H9 (cell line): ENCODE data around the gene SETBP1. TPM values are rescaled to one million over a fixed set of nuclear protein-coding genes. Genes with fewer than 3 reads are reported as not detected.

Experiments used
- DNase-seq: peaks from one replicate; pipeline ENCODE4 v3.0.0-alpha.2; 2017
- H2AFZ ChIP-seq: one replicate; pipeline ENCODE4 v1.6.1; 2013; ENCODE audit warnings: mild to moderate bottlenecking, low read length, control low read depth, moderate library complexity
- H2AK5ac ChIP-seq: 2 replicates; pipeline ENCODE4 v1.6.1; 2013; ENCODE audit warnings: low read length, control low read depth, mixed read lengths; ENCODE audit not compliant: insufficient read length
- H2BK120ac ChIP-seq: one replicate; pipeline ENCODE4 v1.6.1; 2013; ENCODE audit warnings: low read depth, mild to moderate bottlenecking, low read length, control low read depth, inconsistent platforms; ENCODE audit not compliant: poor library complexity, severe bottlenecking
- H2BK12ac ChIP-seq: 2 replicates; pipeline ENCODE4 v1.6.1; 2013; ENCODE audit warnings: low read length, control low read depth, mixed read lengths, low read depth; ENCODE audit not compliant: insufficient read length
- H2BK15ac ChIP-seq: 2 replicates; pipeline ENCODE4 v1.6.1; 2013; ENCODE audit warnings: low read depth, low read length, control low read depth
- H2BK20ac ChIP-seq: one replicate; pipeline ENCODE4 v1.6.1; 2013; ENCODE audit warnings: low read depth, mild to moderate bottlenecking, low read length, control low read depth, inconsistent platforms; ENCODE audit not compliant: poor library complexity, severe bottlenecking
- H2BK5ac ChIP-seq: 2 replicates; pipeline ENCODE4 v1.6.1; 2013; ENCODE audit warnings: low read length, control low read depth, mixed read lengths; ENCODE audit not compliant: insufficient read length
- H3K14ac ChIP-seq: 2 replicates; pipeline ENCODE4 v1.6.1; 2013; ENCODE audit warnings: low read length, control low read depth; ENCODE audit not compliant: insufficient read depth
- H3K18ac ChIP-seq: 2 replicates; pipeline ENCODE4 v1.6.1; 2013; ENCODE audit warnings: low read depth, mild to moderate bottlenecking, mixed read lengths, low read length, control low read depth; ENCODE audit not compliant: insufficient read length
- H3K23ac ChIP-seq: 2 replicates; pipeline ENCODE4 v1.6.1; 2013; ENCODE audit warnings: low read length, control low read depth, mixed read lengths, low read depth; ENCODE audit not compliant: insufficient read length
- H3K23me2 ChIP-seq: 2 replicates; pipeline ENCODE4 v1.6.1; 2013; ENCODE audit warnings: low read depth, mild to moderate bottlenecking, mixed read lengths, low read length, control low read depth; ENCODE audit not compliant: insufficient read length, poor library complexity, severe bottlenecking
- H3K27ac ChIP-seq: 2 replicates; pipeline ENCODE4 v1.5.1; 2013; ENCODE audit warnings: low read length, control low read depth, mixed read lengths, low read depth; ENCODE audit not compliant: insufficient read length
- H3K27me3 ChIP-seq: 2 replicates; pipeline ENCODE4 v1.6.1; 2013; ENCODE audit warnings: low read length, control low read depth, inconsistent platforms; ENCODE audit not compliant: insufficient read depth
- H3K4ac ChIP-seq: 2 replicates; pipeline ENCODE4 v1.6.1; 2013; ENCODE audit warnings: low read depth, mild to moderate bottlenecking, control low read depth, inconsistent platforms, low read length, moderate library complexity
- H3K4me1 ChIP-seq: 2 replicates; pipeline ENCODE4 v1.6.1; 2013; ENCODE audit warnings: low read length, control low read depth, inconsistent platforms; ENCODE audit not compliant: insufficient read depth
- H3K4me2 ChIP-seq: 2 replicates; pipeline ENCODE4 v1.6.1; 2013; ENCODE audit warnings: low read length, control low read depth, mixed read lengths; ENCODE audit not compliant: insufficient read length, insufficient read depth
- H3K56ac ChIP-seq: 2 replicates; pipeline ENCODE4 v1.6.1; 2013; ENCODE audit warnings: low read depth, mild to moderate bottlenecking, mixed read lengths, low read length, control low read depth; ENCODE audit not compliant: insufficient read length
- H3K79me1 ChIP-seq: 2 replicates; pipeline ENCODE4 v1.6.1; 2013; ENCODE audit warnings: low read depth, mild to moderate bottlenecking, moderate library complexity, low read length, control low read depth, inconsistent platforms; ENCODE audit not compliant: insufficient read depth, poor library complexity, severe bottlenecking
- H3K79me2 ChIP-seq: 2 replicates; pipeline ENCODE4 v1.6.1; 2013; ENCODE audit warnings: low read length, control low read depth, inconsistent platforms; ENCODE audit not compliant: insufficient read depth
- H3K9ac ChIP-seq: 2 replicates; pipeline ENCODE4 v1.6.1; 2013; ENCODE audit warnings: low read length, control low read depth, mixed read lengths; ENCODE audit not compliant: insufficient read length; ENCODE audit errors: extremely low read depth
- H3K9me3 ChIP-seq: one replicate; pipeline ENCODE4 v1.6.1; 2013; ENCODE audit warnings: low read depth, low read length, inconsistent platforms; ENCODE audit not compliant: control insufficient read depth
- H3T11ph ChIP-seq: one replicate; pipeline ENCODE4 v1.6.1; 2013; ENCODE audit warnings: mild to moderate bottlenecking, low read length, control low read depth, inconsistent platforms
- H4K20me1 ChIP-seq: one replicate; pipeline ENCODE4 v1.6.1; 2013; ENCODE audit not compliant: control insufficient read depth, insufficient read length, insufficient read depth
- H4K5ac ChIP-seq: 2 replicates; pipeline ENCODE4 v1.6.1; 2013; ENCODE audit warnings: low read depth, mild to moderate bottlenecking, mixed read lengths, low read length, control low read depth; ENCODE audit not compliant: insufficient read length
- H4K8ac ChIP-seq: replicated peaks from 2 replicates; pipeline ENCODE4 v1.6.1; 2013; ENCODE audit warnings: low read length, control low read depth, mixed read lengths, low read depth; ENCODE audit not compliant: insufficient read length
- H4K91ac ChIP-seq: 2 replicates; pipeline ENCODE4 v1.6.1; 2013; ENCODE audit warnings: low read depth, mild to moderate bottlenecking, moderate library complexity, mixed read lengths, low read length, control low read depth; ENCODE audit not compliant: insufficient read length
- H3K27ac Mint-ChIP-seq, 3 experiments: 2 replicates in 2 of 3; 3 replicates in 1 of 3; pipeline ENCODE4 v1.8.0; 2020 to 2021; ENCODE audit warnings: mixed read lengths in 3 of 3, mild to moderate bottlenecking in 1 of 3, moderate library complexity in 1 of 3
- H3K27me3 Mint-ChIP-seq: 2 replicates; pipeline ENCODE4 v1.8.0; 2021; ENCODE audit warnings: low read depth, mild to moderate bottlenecking, moderate library complexity, mixed read lengths
- H3K36me3 Mint-ChIP-seq, 3 experiments: 2 replicates in 2 of 3; 3 replicates in 1 of 3; pipeline ENCODE4 v1.8.0; 2020 to 2021; ENCODE audit warnings: low read depth in 3 of 3, mixed read lengths in 3 of 3; ENCODE audit not compliant: insufficient read depth in 1 of 3
- H3K4me1 Mint-ChIP-seq, 2 experiments: 2 replicates each; pipeline ENCODE4 v1.8.0; 2020; ENCODE audit warnings: mixed read lengths in 2 of 2
- H3K4me3 Mint-ChIP-seq, 2 experiments: 2 replicates in 1 of 2; 3 replicates in 1 of 2; pipeline ENCODE4 v1.8.0; 2020 to 2021; ENCODE audit warnings: mild to moderate bottlenecking in 2 of 2, mixed read lengths in 2 of 2, moderate library complexity in 1 of 2
- H3K9me3 Mint-ChIP-seq, 2 experiments: 2 replicates in 1 of 2; 3 replicates in 1 of 2; pipeline ENCODE4 v1.8.0; 2020; ENCODE audit warnings: mild to moderate bottlenecking in 2 of 2, mixed read lengths in 2 of 2, moderate library complexity in 1 of 2
- WGBS: extraction: QIAGEN DNeasy Blood & Tissue Kit; methylation state at CpG from one replicate; pipeline ENCODE4 v1.1.7; 2013; ENCODE audit warnings: missing lambda C conversion rate, low lambda C conversion rate, mixed read lengths; ENCODE audit not compliant: insufficient read length; ENCODE audit errors: extremely low coverage; 5-methylcytosine and 5-hydroxymethylcytosine counted together
- total RNA-seq: library from RNA; stranded (reverse); gene quantifications from 2 replicates; pipeline ENCODE4 v1.2.1, GENCODE V29; 2021
- TF ChIP-seq, protein P1 (sequence below): fragments of 200-600 bp; sonication (generic); conservative IDR thresholded peaks from 3 replicates; pipeline ENCODE4 v1.8.0; 2021; ENCODE audit warnings: antibody characterized with exemption, mild to moderate bottlenecking

Gene SETBP1
- total RNA-seq, 1 experiment from 2014 or later = 4.6 TPM

DNA sequence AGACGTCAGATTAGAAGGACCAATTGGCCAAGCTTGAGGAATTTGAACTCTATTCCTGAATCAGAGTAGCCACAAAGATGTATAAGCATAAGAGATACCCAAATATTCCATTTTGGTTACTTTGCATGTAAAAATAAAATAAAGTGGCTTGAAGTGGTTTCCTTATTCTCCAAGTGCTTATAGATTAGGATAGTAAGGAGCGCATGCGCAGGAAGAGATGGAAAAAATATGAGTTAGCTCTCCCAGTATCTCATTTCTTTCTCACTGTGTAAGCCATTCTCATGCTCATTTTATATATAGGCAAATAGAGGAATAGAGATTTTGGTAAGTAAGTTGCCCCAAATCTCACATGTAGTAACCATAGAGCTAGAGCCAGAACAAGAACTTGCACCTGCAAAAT lies 241.3 kb downstream of the SETBP1 start:
- no peak overlapping the region for H3K4ac ChIP-seq
- no peaks in the 10 kb centered on the region for H3K27me3 ChIP-seq
- no peaks in the 10 kb centered on the region for H3K23me2 ChIP-seq
- no peak overlapping the region for H3K9ac ChIP-seq
- H2BK12ac ChIP-seq = no peak overlapping the region
- no peak overlapping the region for H3K27ac ChIP-seq
- no peak overlapping the region for H3T11ph ChIP-seq
- no peak overlapping the region for H3K14ac ChIP-seq
- no peak overlapping the region for H4K91ac ChIP-seq
- no peak for DNase-seq
- H3K27me3 Mint-ChIP-seq = no peaks in the 10 kb centered on the region
- TF ChIP-seq, protein P1, sequence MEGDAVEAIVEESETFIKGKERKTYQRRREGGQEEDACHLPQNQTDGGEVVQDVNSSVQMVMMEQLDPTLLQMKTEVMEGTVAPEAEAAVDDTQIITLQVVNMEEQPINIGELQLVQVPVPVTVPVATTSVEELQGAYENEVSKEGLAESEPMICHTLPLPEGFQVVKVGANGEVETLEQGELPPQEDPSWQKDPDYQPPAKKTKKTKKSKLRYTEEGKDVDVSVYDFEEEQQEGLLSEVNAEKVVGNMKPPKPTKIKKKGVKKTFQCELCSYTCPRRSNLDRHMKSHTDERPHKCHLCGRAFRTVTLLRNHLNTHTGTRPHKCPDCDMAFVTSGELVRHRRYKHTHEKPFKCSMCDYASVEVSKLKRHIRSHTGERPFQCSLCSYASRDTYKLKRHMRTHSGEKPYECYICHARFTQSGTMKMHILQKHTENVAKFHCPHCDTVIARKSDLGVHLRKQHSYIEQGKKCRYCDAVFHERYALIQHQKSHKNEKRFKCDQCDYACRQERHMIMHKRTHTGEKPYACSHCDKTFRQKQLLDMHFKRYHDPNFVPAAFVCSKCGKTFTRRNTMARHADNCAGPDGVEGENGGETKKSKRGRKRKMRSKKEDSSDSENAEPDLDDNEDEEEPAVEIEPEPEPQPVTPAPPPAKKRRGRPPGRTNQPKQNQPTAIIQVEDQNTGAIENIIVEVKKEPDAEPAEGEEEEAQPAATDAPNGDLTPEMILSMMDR = no peak
- peak overlapping the region; percentile 20 for H3K4me2 ChIP-seq
- no peak overlapping the region for H3K56ac ChIP-seq
- H3K79me1 ChIP-seq = no peaks in the 10 kb centered on the region
- H4K5ac ChIP-seq = no peak overlapping the region
- H3K4me1 Mint-ChIP-seq = peaks cover 8 to 10% of the 10 kb centered on the region in 2 experiments
- no peaks in the 10 kb centered on the region for H3K36me3 Mint-ChIP-seq
- no peak overlapping the region for H3K23ac ChIP-seq
- no peak overlapping the region for H2AK5ac ChIP-seq
- H2BK15ac ChIP-seq = no peak overlapping the region
- no peak overlapping the region for H3K4me3 Mint-ChIP-seq
- no peak overlapping the region for H2BK5ac ChIP-seq
- no peaks in the 10 kb centered on the region for H3K79me2 ChIP-seq
- no peak overlapping the region for H2AFZ ChIP-seq
- no peak overlapping the region for H3K18ac ChIP-seq
- no peaks in the 10 kb centered on the region for H3K4me1 ChIP-seq
- no peak overlapping the region for H4K8ac ChIP-seq
- no peak overlapping the region for H2BK120ac ChIP-seq
- no peak overlapping the region for H2BK20ac ChIP-seq
- H3K9me3 ChIP-seq = no peaks in the 10 kb centered on the region
- no CpG with 5 or more reads among the region's 3 CpGs for WGBS
- no peaks in the 10 kb centered on the region for H3K9me3 Mint-ChIP-seq
- H4K20me1 ChIP-seq = no peaks in the 10 kb centered on the region
- H3K27ac Mint-ChIP-seq = no peak overlapping the region
